HepG2 (cell line): Measurements from ENCODE around the gene SLC45A2. TPM values are rescaled to one million over a fixed set of nuclear protein-coding genes. Genes with fewer than 3 reads are reported as not detected.

Source experiments
- ATAC-seq: fragments of 200-7000 bp; cut with Tn5 transposase; 3 replicates; pipeline ENCODE4 v1.9.1; 2020; ENCODE audit warnings: mild to moderate bottlenecking, moderate library complexity
- BruUV-seq: library from RNA; stranded (reverse); fragments of 400-500 nt; replicated peaks from 2 replicates; lab custom pipeline; 2021; lab: Mats Ljungman, UMichigan
- CTCF ChIA-PET: fragments of 300-600 bp; formaldehyde crosslinking; extraction: SDS; loops from one replicate; lab custom pipeline; 2021; ENCODE audit warnings: low total read pairs, inconsistent platforms, low intra/inter-chr PET ratio; lab: Yijun Ruan, JAX
- POLR2A ChIA-PET: fragments of 350-600 bp; sonication (Branson Sonifier 250); formaldehyde crosslinking; loops from one replicate; lab custom pipeline; 2020; ENCODE audit warnings: antibody characterized with exemption, inconsistent platforms; lab: Yijun Ruan, JAX
- DNase-seq: peaks from one replicate; pipeline ENCODE4 v3.0.0-alpha.2; 2015; ENCODE audit warnings: low spot score
- FAIRE-seq: peaks from 3 replicates; lab custom pipeline; 2011; peaks lifted over from hg19 to GRCh38; lab: Jason Lieb, UNC
- H2AFZ ChIP-seq: one replicate; pipeline ENCODE4 v1.6.1; 2011; ENCODE audit warnings: low read length, inconsistent platforms
- H3K27ac ChIP-seq: fragments of 300-600 bp; 3 replicates; pipeline ENCODE4 v1.8.0; 2011; ENCODE audit warnings: mixed run types, mild to moderate bottlenecking, mixed read lengths, low read length, inconsistent platforms; ENCODE audit not compliant: insufficient read depth; ENCODE audit errors: extremely low read length
- H3K27me3 ChIP-seq, 2 experiments: fragments of 200-600 bp in 1 of 2; 2 replicates in 1 of 2; 3 replicates in 1 of 2; pipeline versions ENCODE4 v1.6.0 to v1.8.0; 2011; ENCODE audit warnings: low read length in 2 of 2, mild to moderate bottlenecking in 2 of 2, moderate library complexity in 2 of 2, inconsistent platforms in 1 of 2; ENCODE audit not compliant: insufficient read depth in 2 of 2, control insufficient read depth in 1 of 2
- H3K36me3 ChIP-seq, 2 experiments: fragments of 200-600 bp in 1 of 2; replicated peaks in 1 of 2; 2 replicates in 1 of 2; 3 replicates in 1 of 2; pipeline versions ENCODE4 v1.5.1 to v1.8.0; 2011; ENCODE audit warnings: low read length in 2 of 2, inconsistent platforms in 1 of 2; ENCODE audit not compliant: insufficient read depth in 2 of 2, control insufficient read depth in 1 of 2
- H3K4me1 ChIP-seq: 2 replicates; pipeline ENCODE4 v1.5.1; 2012; ENCODE audit warnings: low read length, inconsistent platforms; ENCODE audit not compliant: insufficient read depth
- H3K4me2 ChIP-seq: 2 replicates; pipeline ENCODE4 v1.6.0; 2011; ENCODE audit warnings: low read depth, low read length, inconsistent platforms
- H3K4me3 ChIP-seq, 3 experiments: fragments of 200-600 bp in 1 of 3; sonication (generic), shearing (Covaris generic) in 1 of 3; replicated peaks in 1 of 3; 2 replicates each; pipeline ENCODE4 v1.5.1; 2011 to 2016; ENCODE audit warnings: low read length in 3 of 3, inconsistent platforms in 2 of 3, low read depth in 2 of 3, mild to moderate bottlenecking in 2 of 3, control low read depth in 1 of 3, mixed read lengths in 1 of 3; ENCODE audit not compliant: insufficient read depth in 1 of 3
- H3K79me2 ChIP-seq: one replicate; pipeline ENCODE4 v1.6.1; 2011; ENCODE audit warnings: low read length, inconsistent platforms; ENCODE audit not compliant: insufficient read depth
- H3K9ac ChIP-seq: 2 replicates; pipeline ENCODE4 v1.6.0; 2011; ENCODE audit warnings: mild to moderate bottlenecking, low read depth, low read length, inconsistent platforms; ENCODE audit not compliant: insufficient read depth
- H3K9me3 ChIP-seq: 2 replicates; pipeline ENCODE4 v1.5.1; 2012; ENCODE audit warnings: mild to moderate bottlenecking, low read length
- H4K20me1 ChIP-seq: 2 replicates; pipeline ENCODE4 v1.6.0; 2011; ENCODE audit warnings: inconsistent platforms, mild to moderate bottlenecking, low read length, moderate library complexity; ENCODE audit not compliant: insufficient read depth
- ATF1 ChIP-seq: IDR thresholded peaks from 2 replicates; pipeline ENCODE4 v1.6.1; 2016; ENCODE audit warnings: mild to moderate bottlenecking, control low read depth
- CCDC6 ChIP-seq: sonication (generic); formaldehyde crosslinking; IDR thresholded peaks from 2 replicates; pipeline ENCODE4 v1.8.1; 2022; ENCODE audit warnings: mild to moderate bottlenecking, missing genetic modification reagents, moderate library complexity
- FOXC1 ChIP-seq: sonication (generic); formaldehyde crosslinking; IDR thresholded peaks from 2 replicates; pipeline ENCODE4 v1.8.0; 2022; ENCODE audit warnings: mild to moderate bottlenecking, missing genetic modification reagents, borderline replicate concordance
- KDM5A ChIP-seq: fragments of 200-600 bp; sonication (generic); IDR thresholded peaks from 2 replicates; pipeline ENCODE4 v1.7.0; 2018; ENCODE audit warnings: antibody characterized with exemption, mild to moderate bottlenecking, low read length, borderline replicate concordance
- MAF1 ChIP-seq: sonication (generic); formaldehyde crosslinking; IDR thresholded peaks from 2 replicates; pipeline ENCODE4 v1.5.0; 2020; ENCODE audit warnings: missing genetic modification reagents, borderline replicate concordance
- MED1 ChIP-seq: sonication (generic); formaldehyde crosslinking; IDR thresholded peaks from 2 replicates; pipeline ENCODE4 v1.4.0; 2020; ENCODE audit warnings: missing genetic modification reagents
- PCBP1 ChIP-seq: fragments of 200-400 bp; formaldehyde crosslinking; IDR thresholded peaks from 2 replicates; pipeline ENCODE4 v1.6.1; 2017; ENCODE audit warnings: mild to moderate bottlenecking, low read depth, low read length, borderline replicate concordance
- PRPF4 ChIP-seq: fragments of 200-400 bp; formaldehyde crosslinking; IDR thresholded peaks from 2 replicates; pipeline ENCODE4 v1.6.1; 2016; ENCODE audit warnings: low read length, low read depth; ENCODE audit not compliant: poor library complexity, severe bottlenecking
- ZNF558 ChIP-seq: sonication (generic); formaldehyde crosslinking; IDR thresholded peaks from 2 replicates; pipeline ENCODE4 v1.9.0; 2022; ENCODE audit warnings: mild to moderate bottlenecking, missing genetic modification reagents, borderline replicate concordance
- ZNF792 ChIP-seq: IDR thresholded peaks from 2 replicates; pipeline ENCODE4 v1.6.1; 2016
- WGBS: methylation state at CpG from one replicate; pipeline ENCODE4 v1.1.6; 2017; ENCODE audit warnings: low lambda C conversion rate; 5-methylcytosine and 5-hydroxymethylcytosine counted together
- in situ Hi-C: cut with HindIII; loops from 2 replicates; pipeline ENCODE4 v1.10.0; 2017; ENCODE audit warnings: low pct_unique_long_range_greater_than_20kb; ENCODE audit not compliant: extremely low pct_ligation_motif_present
- intact Hi-C: fragments of 100-400 bp; cut with micrococcal nuclease; formaldehyde crosslinking; loops from one replicate; pipeline ENCODE4 v1.10.0; 2022; ENCODE audit not compliant: unreplicated experiment
- polyA plus RNA-seq, 8 experiments: library from polyadenylated mRNA; depleted of rRNA in 3 of 8; stranded (reverse) in 7 of 8; unstranded in 1 of 8; fragments of >200 nt; fragmentation: Illumina TruSeq in 4 of 8; extraction: Trizol in 4 of 8; gene quantifications; 2 replicates each; pipeline versions ENCODE4 v1.2.1 to v1.2.3, GENCODE V29; 2011 to 2016; ENCODE audit warnings: low read depth in 4 of 8, missing spikeins in 1 of 8, mixed read lengths in 1 of 8; ENCODE audit not compliant: insufficient read depth in 1 of 8
- total RNA-seq, 5 experiments: library from RNA; depleted of rRNA; stranded (reverse); fragments of >200 nt; fragmentation: Illumina TruSeq; extraction: Trizol; gene quantifications; 2 replicates each; pipeline ENCODE4 v1.2.3, GENCODE V29; 2016; ENCODE audit warnings: low read depth in 1 of 5
- TF ChIP-seq, protein P1 (sequence below): IDR thresholded peaks from 2 replicates; pipeline ENCODE4 v1.6.1; 2016

Gene SLC45A2
- total and polyA plus RNA-seq, 2 of the 13 experiments (the other 11 are each of a cell fraction or from before 2014, with no cell fraction given), result 0.22 to 0.24 TPM

DNA sequence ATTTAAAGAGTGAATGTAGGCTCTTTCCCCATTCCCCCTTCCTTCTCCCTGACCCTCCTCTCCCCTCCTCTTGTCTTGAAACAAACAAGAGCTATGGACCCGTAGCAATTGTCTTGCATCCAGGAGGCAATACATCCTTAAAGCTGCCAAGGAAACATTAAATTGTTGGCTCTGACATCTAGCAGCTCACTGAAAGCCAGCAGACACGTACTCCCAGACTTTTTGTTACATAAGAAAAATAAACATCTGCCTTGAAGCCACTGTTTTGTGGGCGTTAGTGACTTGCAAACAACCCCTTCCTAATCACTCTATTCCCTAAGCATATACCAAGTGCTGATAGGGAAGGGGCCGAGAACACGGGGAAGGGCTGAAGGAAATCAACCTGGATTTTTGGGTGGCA lies 8.6 kb downstream of the SLC45A2 start (continued):
- TF ChIP-seq PRPF4, result no peak

DNA sequence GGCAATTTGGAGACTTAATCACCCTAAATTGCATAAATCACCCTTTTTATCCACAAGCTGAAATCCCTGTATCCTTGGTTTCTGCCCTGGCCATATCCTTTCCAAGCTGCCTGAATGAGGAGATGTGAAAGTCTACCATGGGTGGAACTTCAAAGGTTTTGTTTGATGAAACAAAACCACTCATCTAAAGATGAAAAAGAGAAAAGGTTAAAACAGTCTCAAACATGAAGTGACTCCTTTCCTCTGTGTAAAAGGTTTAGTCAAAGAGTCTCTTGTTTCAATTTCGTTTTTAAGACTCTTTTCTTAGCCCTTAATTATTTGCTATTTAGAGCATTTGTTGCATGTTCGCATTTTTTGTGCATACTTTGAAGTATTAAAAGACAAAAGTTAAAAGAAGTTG lies 11.2 kb downstream of the SLC45A2 start:
- ATAC-seq, result no peak
- Histone ChIP-seq H3K27ac (no peak overlapping the region), H3K9me3 (no peaks in the 10 kb centered on the region), H3K79me2 (no peaks in the 10 kb centered on the region), H3K4me1 (no peaks in the 10 kb centered on the region; the same call in 1 of the 2 replicates)
- intact Hi-C loops, result no loop called here
- POLR2A ChIA-PET, result no interaction called here
- TF ChIP-seq ZNF792 (CRISPR knock-in tag) (no peak), PCBP1 (no peak), CCDC6 (CRISPR knock-in tag) (no peak), MED1 (CRISPR knock-in tag) (no peak), ZNF558 (CRISPR knock-in tag) (no peak), KDM5A (no peak), MAF1 (no peak), FOXC1 (CRISPR knock-in tag) (no peak), ATF1 (CRISPR knock-in tag) (no peak)
- TF ChIP-seq, protein P1, sequence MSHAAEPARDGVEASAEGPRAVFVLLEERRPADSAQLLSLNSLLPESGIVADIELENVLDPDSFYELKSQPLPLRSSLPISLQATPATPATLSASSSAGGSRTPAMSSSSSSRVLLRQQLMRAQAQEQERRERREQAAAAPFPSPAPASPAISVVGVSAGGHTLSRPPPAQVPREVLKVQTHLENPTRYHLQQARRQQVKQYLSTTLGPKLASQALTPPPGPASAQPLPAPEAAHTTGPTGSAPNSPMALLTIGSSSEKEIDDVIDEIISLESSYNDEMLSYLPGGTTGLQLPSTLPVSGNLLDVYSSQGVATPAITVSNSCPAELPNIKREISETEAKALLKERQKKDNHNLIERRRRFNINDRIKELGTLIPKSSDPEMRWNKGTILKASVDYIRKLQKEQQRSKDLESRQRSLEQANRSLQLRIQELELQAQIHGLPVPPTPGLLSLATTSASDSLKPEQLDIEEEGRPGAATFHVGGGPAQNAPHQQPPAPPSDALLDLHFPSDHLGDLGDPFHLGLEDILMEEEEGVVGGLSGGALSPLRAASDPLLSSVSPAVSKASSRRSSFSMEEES (CRISPR knock-in tag), result no peak
- TF ChIP-seq, all 625 proteins: peak for 0
- no peak overlapping the region for H3K4me3 ChIP-seq
- FAIRE-seq (no peak), DNase-seq (no peak)
- no peak overlapping the region for H2AFZ ChIP-seq
- BruUV-seq, result no TSS peak
- no peaks in the 10 kb centered on the region for H4K20me1 ChIP-seq
- WGBS, result 2% methylated on average over 2 of the region's 2 CpGs
- H3K27me3 ChIP-seq, result no peaks in the 10 kb centered on the region; a peak in 1 of 5 replicates
- in situ Hi-C loops, result no loop called here
- H3K36me3 ChIP-seq, result no peaks in the 10 kb centered on the region
- CTCF ChIA-PET, result no interaction called here
- no peak overlapping the region for H3K4me2 ChIP-seq
- no peak overlapping the region for H3K9ac ChIP-seq
